MCF 10A (cell line): ENCODE results near the gene DAB1. TPM values are rescaled to one million over a fixed set of nuclear protein-coding genes. Genes with fewer than 3 reads are reported as not detected.

Experiments used
- BruUV-seq: library from RNA; stranded (reverse); fragments of 400-500 nt; replicated peaks from 2 replicates; lab custom pipeline; 2021; lab: Mats Ljungman, UMichigan
- CTCF ChIA-PET: fragments of 300-600 bp; sonication (Branson Sonifier 250); formaldehyde crosslinking; extraction: SDS; loops from one replicate; lab custom pipeline; 2021; ENCODE audit warnings: antibody characterized with exemption, inconsistent platforms; lab: Yijun Ruan, JAX
- POLR2A ChIA-PET: fragments of 300-600, 350-650 bp; sonication (Branson Sonifier 250); formaldehyde crosslinking; extraction: SDS; loops from one replicate; lab custom pipeline; 2020; ENCODE audit warnings: antibody characterized with exemption, inconsistent platforms; lab: Yijun Ruan, JAX
- DNase-seq: peaks from one replicate; pipeline ENCODE4 v3.0.0-alpha.2; 2018; ENCODE audit not compliant: unreplicated experiment
- H3K27ac Mint-ChIP-seq: one replicate; pipeline ENCODE4 v1.8.0; 2022; ENCODE audit warnings: mild to moderate bottlenecking, low read depth, mixed read lengths; ENCODE audit not compliant: unreplicated experiment
- H3K27me3 Mint-ChIP-seq: one replicate; pipeline ENCODE4 v1.8.0; 2022; ENCODE audit warnings: mixed read lengths; ENCODE audit not compliant: insufficient read depth, unreplicated experiment
- H3K36me3 Mint-ChIP-seq: one replicate; pipeline ENCODE4 v1.8.0; 2022; ENCODE audit warnings: mild to moderate bottlenecking, moderate library complexity, mixed read lengths; ENCODE audit not compliant: insufficient read depth, unreplicated experiment
- H3K4me1 Mint-ChIP-seq: one replicate; pipeline ENCODE4 v1.8.0; 2022; ENCODE audit warnings: mixed read lengths; ENCODE audit not compliant: insufficient read depth, unreplicated experiment
- H3K4me3 Mint-ChIP-seq: one replicate; pipeline ENCODE4 v1.8.0; 2022; ENCODE audit warnings: mild to moderate bottlenecking, moderate library complexity, mixed read lengths; ENCODE audit not compliant: unreplicated experiment
- H3K9me3 Mint-ChIP-seq: one replicate; pipeline ENCODE4 v1.8.0; 2022; ENCODE audit warnings: mixed read lengths; ENCODE audit not compliant: unreplicated experiment
- intact Hi-C: fragments of 100-400 bp; cut with micrococcal nuclease; formaldehyde crosslinking; loops from 2 replicates; pipeline ENCODE4 v1.14.1; 2022
- total RNA-seq: library from RNA; stranded (reverse); gene quantifications from 2 replicates; pipeline ENCODE4 v1.2.3, GENCODE V29; 2022
- TF ChIP-seq, protein P1 (sequence below): fragments of 200-600 bp; IDR thresholded peaks from one replicate; pipeline ENCODE4 v1.8.0; 2022; ENCODE audit warnings: antibody characterized with exemption, mild to moderate bottlenecking; ENCODE audit not compliant: unreplicated experiment

The DAB1 gene
- total RNA-seq, 1 experiment from 2014 or later = not detected

DNA sequence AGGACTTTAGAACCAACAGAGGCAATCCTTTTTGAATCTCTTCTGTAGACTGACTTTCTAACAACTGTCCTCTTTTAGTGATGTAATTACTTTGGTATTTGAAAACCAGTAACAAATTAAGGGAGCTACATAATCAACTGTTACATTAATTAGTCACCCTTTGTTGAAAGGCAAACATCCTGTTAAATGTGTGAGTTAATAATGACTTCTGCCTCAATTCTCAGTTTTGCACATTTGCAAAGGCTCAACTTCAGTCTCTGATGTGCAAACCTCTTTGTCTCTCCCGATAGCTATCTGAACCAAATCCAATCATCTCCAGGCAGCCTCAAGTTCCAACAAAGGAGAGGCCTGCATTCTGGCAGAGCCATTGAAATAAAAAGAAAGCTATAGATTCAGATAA, 322.7 kb downstream of the DAB1 start:
- Mint-ChIP-seq H3K27me3 (no peaks in the 10 kb centered on the region), H3K9me3 (no peaks in the 10 kb centered on the region), H3K27ac (no peak overlapping the region), H3K4me1 (no peaks in the 10 kb centered on the region), H3K4me3 (no peak overlapping the region), H3K36me3 (no peaks in the 10 kb centered on the region)
- BruUV-seq = no TSS peak
- no peak for DNase-seq
- POLR2A ChIA-PET = no interaction called here
- CTCF ChIA-PET = interaction anchor here (0.6 to 1.4 kb wide), 2 partner anchors 19 to 132 kb away, joined by 3 read pairs; no protein-coding TSS in a partner anchor
- TF ChIP-seq, protein P1, sequence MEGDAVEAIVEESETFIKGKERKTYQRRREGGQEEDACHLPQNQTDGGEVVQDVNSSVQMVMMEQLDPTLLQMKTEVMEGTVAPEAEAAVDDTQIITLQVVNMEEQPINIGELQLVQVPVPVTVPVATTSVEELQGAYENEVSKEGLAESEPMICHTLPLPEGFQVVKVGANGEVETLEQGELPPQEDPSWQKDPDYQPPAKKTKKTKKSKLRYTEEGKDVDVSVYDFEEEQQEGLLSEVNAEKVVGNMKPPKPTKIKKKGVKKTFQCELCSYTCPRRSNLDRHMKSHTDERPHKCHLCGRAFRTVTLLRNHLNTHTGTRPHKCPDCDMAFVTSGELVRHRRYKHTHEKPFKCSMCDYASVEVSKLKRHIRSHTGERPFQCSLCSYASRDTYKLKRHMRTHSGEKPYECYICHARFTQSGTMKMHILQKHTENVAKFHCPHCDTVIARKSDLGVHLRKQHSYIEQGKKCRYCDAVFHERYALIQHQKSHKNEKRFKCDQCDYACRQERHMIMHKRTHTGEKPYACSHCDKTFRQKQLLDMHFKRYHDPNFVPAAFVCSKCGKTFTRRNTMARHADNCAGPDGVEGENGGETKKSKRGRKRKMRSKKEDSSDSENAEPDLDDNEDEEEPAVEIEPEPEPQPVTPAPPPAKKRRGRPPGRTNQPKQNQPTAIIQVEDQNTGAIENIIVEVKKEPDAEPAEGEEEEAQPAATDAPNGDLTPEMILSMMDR = no peak
- intact Hi-C loops = no loop called here

DNA sequence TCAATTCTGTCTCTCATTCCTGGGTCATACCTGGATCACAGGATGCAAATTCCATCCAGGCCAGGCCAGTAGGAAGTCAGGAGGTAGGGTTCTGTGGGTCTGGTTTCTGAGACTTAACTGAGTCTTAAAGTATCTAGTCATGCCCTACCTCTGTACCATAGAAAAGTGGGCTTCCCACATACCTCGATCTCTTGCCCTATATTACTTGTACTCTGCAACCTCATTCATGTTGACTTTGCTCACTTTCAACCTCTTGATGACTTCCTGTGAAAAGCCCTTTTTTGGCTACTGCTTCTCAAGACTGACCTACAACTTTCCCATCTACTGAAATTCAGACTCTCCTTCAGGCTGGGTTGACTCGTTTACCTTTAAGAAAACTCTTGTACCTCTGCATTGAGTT, 329.1 kb downstream of the DAB1 start:
- DNase-seq = no peak
- Mint-ChIP-seq H3K36me3 (no peaks in the 10 kb centered on the region), H3K27me3 (no peaks in the 10 kb centered on the region), H3K4me1 (no peaks in the 10 kb centered on the region), H3K4me3 (no peak overlapping the region), H3K9me3 (no peaks in the 10 kb centered on the region), H3K27ac (no peak overlapping the region)
- ChIA-PET POLR2A (no interaction called here), CTCF (no interaction called here)
- no TSS peak for BruUV-seq
- intact Hi-C loops = no loop called here
- TF ChIP-seq, protein P1 = no peak

DNA sequence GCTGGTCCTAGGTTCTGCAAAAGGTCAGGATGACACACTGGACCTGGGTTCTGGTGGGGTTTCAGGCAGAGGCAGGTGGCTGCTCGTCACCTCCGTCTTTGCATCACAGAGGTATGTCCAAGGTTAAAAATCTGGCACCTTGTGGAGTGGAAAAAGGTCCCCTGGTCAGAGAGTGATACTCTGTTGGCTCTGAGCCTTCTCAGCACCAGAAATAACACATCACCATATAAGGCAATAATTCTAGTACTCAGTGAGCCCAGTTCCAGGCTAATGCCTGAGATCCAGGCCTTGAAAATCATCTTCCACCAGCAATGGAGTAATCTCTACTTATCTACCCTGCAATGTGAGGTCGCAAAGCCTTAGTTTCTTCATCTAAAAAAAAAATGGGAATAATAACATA, 330.7 kb downstream of the DAB1 start:
- Mint-ChIP-seq H3K4me1 (no peaks in the 10 kb centered on the region), H3K27me3 (no peaks in the 10 kb centered on the region), H3K9me3 (no peaks in the 10 kb centered on the region), H3K27ac (no peak overlapping the region), H3K36me3 (no peaks in the 10 kb centered on the region), H3K4me3 (no peak overlapping the region)
- CTCF ChIA-PET = interaction anchor here (0.5 kb wide), 1 partner anchor 86 kb away, joined by 3 read pairs; no protein-coding TSS in a partner anchor
- TF ChIP-seq, protein P1 = no peak
- no TSS peak for BruUV-seq
- POLR2A ChIA-PET = interaction anchor here (0.6 to 0.7 kb wide), 2 partner anchors 50 to 804 kb away, joined by 3 to 4 read pairs; no protein-coding TSS in a partner anchor
- DNase-seq = no peak
- intact Hi-C loops = no loop called here

DNA sequence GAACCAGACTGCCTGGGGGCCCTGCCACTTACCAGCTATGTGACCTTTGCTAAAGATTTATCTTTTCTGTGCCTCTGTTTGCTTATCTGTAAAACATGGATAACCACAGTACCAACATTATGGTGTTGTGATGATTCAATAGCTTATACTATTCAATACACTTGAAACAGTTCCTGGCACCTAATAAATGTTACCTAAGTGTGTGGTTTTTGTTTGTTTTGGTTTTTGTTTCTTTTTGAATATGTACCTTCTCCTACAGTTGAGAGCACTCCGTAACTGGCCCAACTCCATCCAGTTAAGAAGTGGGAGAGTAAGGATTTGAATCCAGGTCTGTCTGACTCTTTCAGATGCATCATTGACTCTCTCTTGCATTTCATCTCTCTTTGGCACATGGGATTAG, 332.2 kb downstream of the DAB1 start:
- POLR2A ChIA-PET = interaction anchor here (0.7 kb wide), 1 partner anchor 44 kb away, joined by 3 read pairs; no protein-coding TSS in a partner anchor
- BruUV-seq = no TSS peak
- H3K4me3 Mint-ChIP-seq = no peak overlapping the region
- no peaks in the 10 kb centered on the region for H3K36me3 Mint-ChIP-seq
- CTCF ChIA-PET = no interaction called here
- DNase-seq = no peak
- no peaks in the 10 kb centered on the region for H3K9me3 Mint-ChIP-seq
- TF ChIP-seq, protein P1 = no peak
- H3K4me1 Mint-ChIP-seq = no peaks in the 10 kb centered on the region
- H3K27me3 Mint-ChIP-seq = no peaks in the 10 kb centered on the region
- no peak overlapping the region for H3K27ac Mint-ChIP-seq
- intact Hi-C loops = no loop called here
